Liver (tissue), 3 donors: ENCODE data around the gene GRIP1.

Source experiments
- EGR1 ChIP-seq, 2 donors: IDR thresholded peaks; 2 replicates each; pipeline ENCODE4 v1.6.1; 2016 to 2018; ENCODE audit warnings: antibody characterized with exemption in 2 of 2, low read depth in 2 of 2
- GABPA ChIP-seq, 2 donors: IDR thresholded peaks in 1 of 2; conservative IDR thresholded peaks in 1 of 2; 2 replicates each; pipeline ENCODE4 v1.6.1; 2016; ENCODE audit warnings: antibody characterized with exemption in 2 of 2, mild to moderate bottlenecking in 1 of 2, moderate library complexity in 1 of 2
- MAX ChIP-seq: IDR thresholded peaks from 2 replicates; pipeline ENCODE4 v1.6.1; 2016; ENCODE audit warnings: antibody characterized with exemption
- RAD21 ChIP-seq, 2 donors: IDR thresholded peaks; 2 replicates each; pipeline ENCODE4 v1.6.1; 2016; ENCODE audit warnings: antibody characterized with exemption in 2 of 2, mild to moderate bottlenecking in 2 of 2
- REST ChIP-seq: IDR thresholded peaks from 2 replicates; pipeline ENCODE4 v1.6.1; 2016; ENCODE audit warnings: antibody characterized with exemption, mild to moderate bottlenecking
- SP1 ChIP-seq: IDR thresholded peaks from 2 replicates; pipeline ENCODE4 v1.6.1; 2018; ENCODE audit warnings: antibody characterized with exemption, mild to moderate bottlenecking
- ZBTB33 ChIP-seq: IDR thresholded peaks from 2 replicates; pipeline ENCODE4 v1.6.1; 2016; ENCODE audit warnings: antibody characterized with exemption
- TF ChIP-seq, protein P1 (sequence below): fragments of 150-350 bp; IDR thresholded peaks from 2 replicates; pipeline ENCODE4 v1.5.1; 2017; ENCODE audit warnings: improper control_type of control experiment, low read depth, low read length; ENCODE audit not compliant: missing input control
- donor health status: healthy.
- donor health status: healthy.

DNA sequence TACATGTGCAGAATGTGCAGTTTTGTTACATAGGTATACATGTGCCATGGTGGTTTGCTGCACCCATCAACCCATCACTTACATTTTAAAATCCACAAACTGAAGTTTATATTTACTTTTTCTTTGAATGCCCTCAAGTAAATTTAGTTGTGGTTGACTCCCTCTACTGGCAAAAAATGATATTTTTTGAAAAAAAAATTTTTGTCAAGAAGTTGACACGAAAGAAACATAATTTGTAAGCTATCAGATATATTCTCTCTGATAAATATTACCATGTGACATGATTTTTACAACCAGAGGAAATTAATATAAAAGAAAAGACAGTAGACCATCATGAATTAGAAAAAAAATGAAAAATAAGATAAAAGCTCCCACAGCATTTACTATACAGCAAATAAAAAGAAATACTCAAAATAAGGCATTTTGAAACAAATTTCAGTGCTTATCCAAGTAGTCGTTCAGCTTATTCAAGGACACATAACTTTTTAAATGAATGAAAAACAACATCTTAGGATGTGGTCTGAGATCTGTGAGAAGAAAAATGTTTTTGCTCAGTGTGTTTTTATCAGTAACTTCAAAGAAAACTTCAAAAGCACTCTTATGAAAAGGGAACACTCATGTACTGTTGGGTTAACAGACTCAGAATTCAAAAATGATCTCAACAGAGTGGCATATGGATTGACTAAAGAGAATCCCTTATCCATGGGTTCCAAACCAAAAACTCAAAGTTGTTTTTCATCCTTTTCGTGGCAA lies 30.0 kb upstream of the GRIP1 start:
- TF ChIP-seq, protein P1, sequence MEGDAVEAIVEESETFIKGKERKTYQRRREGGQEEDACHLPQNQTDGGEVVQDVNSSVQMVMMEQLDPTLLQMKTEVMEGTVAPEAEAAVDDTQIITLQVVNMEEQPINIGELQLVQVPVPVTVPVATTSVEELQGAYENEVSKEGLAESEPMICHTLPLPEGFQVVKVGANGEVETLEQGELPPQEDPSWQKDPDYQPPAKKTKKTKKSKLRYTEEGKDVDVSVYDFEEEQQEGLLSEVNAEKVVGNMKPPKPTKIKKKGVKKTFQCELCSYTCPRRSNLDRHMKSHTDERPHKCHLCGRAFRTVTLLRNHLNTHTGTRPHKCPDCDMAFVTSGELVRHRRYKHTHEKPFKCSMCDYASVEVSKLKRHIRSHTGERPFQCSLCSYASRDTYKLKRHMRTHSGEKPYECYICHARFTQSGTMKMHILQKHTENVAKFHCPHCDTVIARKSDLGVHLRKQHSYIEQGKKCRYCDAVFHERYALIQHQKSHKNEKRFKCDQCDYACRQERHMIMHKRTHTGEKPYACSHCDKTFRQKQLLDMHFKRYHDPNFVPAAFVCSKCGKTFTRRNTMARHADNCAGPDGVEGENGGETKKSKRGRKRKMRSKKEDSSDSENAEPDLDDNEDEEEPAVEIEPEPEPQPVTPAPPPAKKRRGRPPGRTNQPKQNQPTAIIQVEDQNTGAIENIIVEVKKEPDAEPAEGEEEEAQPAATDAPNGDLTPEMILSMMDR = peak; percentile 16
- TF ChIP-seq MAX (no peak), EGR1 (IDR thresholded peaks at IDR 0.05; ENCODE audit: low read depth in 2 of 2) (no peak), REST (no peak), SP1 (no peak), ZBTB33 (no peak), RAD21 (IDR thresholded peaks at IDR 0.05) (peak; percentile 29 to 38), GABPA (IDR thresholded peaks at IDR 0.05 in 1 of 2, conservative IDR thresholded peaks at IDR 0.05 in 1 of 2) (no peak)
